GM19324 (cell line): ENCODE measurements around the gene HOXD4.

Experiments
- ATAC-seq: cut with Tn5 transposase; IDR thresholded peaks from one replicate; pipeline ENCODE4 v1.9.1; 2021; ENCODE audit warnings: mild to moderate bottlenecking, moderate library complexity; ENCODE audit not compliant: unreplicated experiment, low FRiP score

Gene HOXD4

DNA sequence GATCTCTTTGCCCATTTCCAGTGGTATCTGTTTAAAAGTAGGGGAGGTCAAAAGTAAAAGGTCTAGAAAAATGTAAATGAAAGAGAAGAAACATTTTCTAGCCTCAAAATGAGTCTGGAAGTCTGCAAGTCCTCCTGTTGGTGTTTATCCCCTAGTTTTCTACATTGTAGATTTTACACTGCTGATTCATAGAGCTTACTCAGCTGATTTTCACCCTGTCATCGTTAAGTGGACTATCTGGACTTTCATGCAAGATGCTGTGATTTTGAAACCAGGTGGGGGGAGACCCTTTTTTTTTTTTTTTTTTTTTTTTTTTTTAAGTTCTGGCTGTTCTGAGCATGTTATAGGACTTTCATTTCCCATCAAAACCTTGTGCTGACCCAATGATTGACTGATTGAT, 16.0 kb downstream of the HOXD4 start:
- ATAC-seq: no peak

DNA sequence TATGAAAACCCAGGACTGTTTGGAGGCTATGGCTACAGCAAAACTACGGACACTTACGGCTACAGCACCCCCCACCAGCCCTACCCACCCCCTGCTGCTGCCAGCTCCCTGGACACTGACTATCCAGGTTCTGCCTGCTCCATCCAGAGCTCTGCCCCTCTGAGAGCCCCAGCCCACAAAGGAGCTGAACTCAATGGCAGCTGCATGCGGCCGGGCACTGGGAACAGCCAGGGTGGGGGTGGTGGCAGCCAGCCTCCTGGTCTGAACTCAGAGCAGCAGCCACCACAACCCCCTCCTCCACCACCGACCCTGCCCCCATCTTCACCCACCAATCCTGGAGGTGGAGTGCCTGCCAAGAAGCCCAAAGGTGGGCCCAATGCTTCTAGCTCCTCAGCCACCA, 17.8 kb downstream of the HOXD4 start:
- ATAC-seq: no peak

DNA sequence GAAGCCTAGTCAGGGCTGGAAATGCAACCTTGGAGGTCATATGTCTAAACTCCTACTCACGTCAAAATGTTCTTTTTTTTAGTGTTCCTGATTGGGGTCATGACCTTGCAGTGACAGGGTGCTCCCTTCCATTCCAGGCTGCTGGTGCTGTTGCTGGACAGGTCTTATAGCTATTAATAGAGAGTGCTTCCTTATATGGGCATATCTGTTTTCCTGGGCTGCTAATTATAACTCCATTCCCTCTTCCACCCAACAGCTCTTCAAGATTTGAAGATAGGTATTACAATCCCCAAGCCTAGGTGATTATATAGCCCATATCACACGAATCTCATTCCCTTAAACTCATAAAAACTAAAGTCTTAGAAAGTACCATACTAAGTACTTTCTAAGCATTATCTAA, 18.4 kb downstream of the HOXD4 start:
- ATAC-seq: no peak

DNA sequence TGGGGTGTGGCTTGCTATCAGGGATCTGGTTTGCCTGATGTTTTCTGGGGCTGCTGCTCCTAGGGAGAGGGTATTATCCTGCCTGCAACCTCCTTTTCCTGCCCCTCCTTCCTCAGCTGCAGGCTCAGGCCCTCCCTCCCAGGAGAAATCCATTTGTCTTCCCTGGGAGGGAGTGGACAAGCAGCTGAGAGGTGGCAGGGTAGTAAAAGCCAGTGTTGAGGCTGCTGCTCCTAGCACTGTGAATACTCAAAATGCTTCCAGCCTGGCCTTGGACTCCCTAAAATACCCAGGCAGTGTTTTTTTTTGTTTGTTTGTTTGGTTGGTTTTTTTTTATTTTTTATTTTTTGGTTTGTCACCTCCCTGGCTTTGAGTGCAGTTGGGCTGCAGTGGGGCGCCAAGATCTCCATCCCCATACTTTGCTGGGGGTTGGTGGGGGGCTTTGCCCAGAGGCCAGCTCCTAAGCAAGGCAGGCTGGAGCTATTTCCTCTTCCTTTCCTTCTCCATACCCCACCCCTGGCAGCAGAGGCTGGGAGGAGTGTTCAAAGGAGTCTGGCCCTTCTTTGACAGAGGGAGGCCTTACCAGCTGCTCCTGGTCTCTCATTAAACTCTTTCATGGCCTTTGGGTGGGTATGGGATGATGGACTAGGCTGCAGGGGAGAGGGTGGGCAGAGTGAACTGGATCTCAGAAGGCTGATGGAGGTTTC, 19.4 kb downstream of the HOXD4 start:
- ATAC-seq: no peak

DNA sequence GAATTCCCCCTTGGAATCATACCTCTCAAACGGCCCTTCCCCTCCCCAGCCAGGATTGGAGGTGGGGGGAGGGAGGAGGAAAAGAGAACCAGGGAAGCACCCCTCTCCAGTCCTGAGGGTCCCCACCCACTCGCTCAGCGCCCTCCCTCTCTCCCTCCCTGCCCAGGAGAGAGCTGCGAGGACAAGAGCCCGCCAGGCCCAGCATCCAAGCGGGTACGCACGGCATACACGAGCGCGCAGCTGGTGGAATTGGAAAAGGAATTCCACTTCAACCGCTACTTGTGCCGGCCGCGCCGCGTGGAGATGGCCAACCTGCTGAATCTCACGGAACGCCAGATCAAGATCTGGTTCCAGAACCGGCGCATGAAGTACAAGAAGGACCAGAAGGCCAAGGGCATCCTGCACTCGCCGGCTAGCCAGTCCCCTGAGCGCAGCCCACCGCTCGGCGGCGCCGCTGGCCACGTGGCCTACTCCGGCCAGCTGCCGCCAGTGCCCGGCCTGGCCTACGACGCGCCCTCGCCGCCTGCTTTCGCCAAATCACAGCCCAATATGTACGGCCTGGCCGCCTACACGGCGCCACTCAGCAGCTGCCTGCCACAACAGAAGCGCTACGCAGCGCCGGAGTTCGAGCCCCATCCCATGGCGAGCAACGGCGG, 20.1 kb downstream of the HOXD4 start:
- no peak for ATAC-seq

DNA sequence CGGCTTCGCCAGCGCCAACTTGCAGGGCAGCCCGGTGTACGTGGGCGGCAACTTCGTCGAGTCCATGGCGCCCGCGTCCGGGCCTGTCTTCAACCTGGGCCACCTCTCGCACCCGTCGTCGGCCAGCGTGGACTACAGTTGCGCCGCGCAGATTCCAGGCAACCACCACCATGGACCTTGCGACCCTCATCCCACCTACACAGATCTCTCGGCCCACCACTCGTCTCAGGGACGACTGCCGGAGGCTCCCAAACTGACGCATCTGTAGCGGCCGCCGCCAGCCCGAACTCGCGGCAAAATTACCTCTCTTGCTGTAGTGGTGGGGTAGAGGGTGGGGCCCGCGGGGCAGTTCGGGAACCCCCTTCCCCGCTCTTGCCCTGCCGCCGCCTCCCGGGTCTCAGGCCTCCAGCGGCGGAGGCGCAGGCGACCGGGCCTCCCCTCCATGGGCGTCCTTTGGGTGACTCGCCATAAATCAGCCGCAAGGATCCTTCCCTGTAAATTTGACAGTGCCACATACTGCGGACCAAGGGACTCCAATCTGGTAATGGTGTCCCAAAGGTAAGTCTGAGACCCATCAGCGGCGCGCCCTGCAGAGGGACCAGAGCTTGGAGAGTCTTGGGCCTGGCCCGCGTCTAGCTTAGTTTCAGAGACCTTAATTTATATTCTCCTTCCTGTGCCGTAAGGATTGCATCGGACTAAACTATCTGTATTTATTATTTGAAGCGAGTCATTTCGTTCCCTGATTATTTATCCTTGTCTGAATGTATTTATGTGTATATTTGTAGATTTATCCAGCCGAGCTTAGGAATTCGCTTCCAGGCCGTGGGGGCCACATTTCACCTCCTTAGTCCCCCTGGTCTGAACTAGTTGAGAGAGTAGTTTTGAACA, 20.9 kb downstream of the HOXD4 start:
- no peak for ATAC-seq

DNA sequence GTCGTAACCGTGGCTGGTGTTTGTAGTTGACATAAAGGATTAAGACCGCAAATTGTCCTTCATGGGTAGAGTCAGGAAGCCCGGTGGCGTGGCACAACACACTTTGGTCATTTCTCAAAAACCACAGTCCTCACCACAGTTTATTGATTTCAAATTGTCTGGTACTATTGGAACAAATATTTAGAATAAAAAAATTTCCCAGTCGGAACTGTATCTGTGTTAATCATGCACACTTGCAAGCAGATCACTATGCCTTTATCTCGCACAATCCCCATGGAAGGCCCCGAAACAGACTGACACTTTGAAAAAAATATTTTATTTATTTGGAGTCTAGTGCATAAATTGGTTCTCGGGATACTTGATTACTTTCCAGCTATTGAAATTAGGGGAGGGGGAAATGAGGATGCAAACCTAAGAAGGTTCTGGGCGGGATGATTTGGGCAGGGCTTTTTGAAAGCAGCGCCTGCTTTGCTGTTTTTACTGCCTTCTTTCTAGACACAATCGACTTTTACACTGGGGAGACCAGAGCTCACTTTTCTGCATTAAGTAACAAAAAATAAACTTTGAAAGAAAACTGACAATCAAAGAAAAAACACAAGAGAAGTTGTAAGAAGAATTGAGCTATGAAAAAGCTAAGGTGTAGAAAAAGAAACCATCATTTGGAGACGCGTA, 21.7 kb downstream of the HOXD4 start:
- no peak for ATAC-seq

DNA sequence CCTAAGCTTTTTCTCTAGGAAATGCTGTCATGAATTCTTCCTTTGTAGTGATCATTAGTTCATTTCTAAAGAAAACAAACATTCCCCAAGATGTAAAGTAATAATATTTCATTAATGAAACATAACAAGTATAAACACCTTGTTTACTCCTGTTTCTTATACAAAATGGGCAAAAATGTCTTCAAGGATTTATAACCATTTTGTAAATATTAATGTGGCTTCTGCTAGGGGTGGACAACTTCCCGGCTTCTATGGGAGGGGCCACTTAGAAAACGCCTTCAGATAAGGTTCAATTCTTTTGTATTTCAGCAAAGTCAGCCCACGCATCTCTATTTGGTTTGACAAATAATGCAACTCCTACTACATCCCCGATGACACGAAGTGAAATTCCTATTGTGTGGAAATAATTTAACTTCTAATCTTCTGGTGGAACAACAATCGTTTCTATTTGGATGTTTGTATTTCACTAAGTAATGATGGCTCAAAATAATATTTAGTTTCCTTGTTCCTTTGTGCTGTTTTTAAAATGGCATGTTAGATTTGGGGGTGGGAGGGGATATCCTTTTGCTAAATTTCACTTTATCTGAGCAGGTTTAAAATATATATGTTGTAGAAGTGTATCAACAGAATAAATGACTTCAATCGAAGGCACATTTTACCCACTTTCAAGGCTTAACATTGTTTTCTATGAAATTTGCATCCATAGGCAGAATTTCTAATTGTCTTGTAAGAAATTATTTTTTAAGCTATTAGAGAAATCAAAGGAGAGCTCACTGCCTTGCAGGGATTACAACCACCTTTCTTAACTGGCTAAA, 22.4 kb downstream of the HOXD4 start:
- ATAC-seq: no peak

DNA sequence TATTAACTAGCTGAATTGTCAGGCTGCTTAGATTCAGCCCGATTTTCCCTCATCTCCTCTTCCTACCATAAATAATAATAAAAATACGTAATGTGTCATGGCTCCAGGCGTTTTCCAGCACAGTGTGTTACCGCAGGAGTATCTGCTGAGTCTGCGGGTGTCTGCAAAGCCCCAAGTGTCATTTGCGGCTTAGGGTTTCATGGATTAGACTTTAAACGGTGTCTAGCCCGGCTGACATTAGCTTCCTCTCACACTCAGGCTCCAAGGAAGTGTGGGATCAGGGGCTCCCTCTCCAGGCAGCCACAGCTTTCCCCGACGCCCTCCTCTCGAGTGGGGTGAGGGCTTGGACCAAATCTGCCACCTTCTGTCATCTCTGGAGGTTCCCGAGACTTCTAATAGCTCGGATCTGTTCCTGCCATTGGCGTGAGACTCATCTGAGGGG, 23.1 kb downstream of the HOXD4 start:
- no peak for ATAC-seq

DNA sequence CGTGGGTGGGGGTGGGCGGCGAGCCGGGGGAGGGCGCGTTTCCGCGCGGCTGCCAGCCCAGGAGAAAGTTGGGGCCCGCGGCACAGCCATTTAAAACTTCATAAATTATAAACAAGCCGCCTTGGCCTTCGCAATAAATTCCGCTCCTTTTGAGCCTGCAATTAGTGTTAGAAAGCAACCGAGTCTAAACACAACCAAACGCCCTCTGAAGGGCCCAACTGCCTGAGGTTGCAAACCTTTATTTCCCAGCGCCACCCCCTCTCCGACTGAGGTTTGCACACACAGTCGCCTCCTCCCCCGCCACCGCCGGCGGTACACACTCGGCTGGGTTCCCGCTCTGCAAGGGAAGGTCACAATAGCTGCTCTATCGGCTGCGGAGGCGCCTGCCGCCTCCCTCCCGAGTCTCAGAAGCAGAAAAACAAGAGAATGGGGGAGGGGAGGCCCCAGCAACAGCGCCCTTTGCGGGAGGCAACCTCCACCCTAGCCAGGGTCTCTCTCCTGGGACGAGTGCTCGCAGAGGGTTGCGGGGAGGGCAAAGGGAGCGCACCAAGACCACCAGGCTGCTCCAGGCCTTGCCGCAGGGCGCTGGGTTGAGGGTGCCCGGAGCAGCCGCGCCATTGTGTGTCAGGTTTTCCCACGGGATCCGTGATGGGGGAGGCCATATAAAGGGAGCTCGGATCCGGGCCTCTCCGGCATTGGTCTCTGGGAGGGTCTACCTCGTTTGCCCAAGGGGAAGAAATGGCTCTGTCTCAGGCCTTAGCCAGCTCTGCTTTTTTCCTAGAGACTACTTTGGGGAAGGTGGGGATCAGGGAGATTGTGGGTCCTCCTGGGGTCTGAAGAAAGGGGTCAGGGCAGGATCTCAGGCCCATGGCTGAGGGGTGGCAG, 23.7 kb downstream of the HOXD4 start:
- no peak for ATAC-seq

DNA sequence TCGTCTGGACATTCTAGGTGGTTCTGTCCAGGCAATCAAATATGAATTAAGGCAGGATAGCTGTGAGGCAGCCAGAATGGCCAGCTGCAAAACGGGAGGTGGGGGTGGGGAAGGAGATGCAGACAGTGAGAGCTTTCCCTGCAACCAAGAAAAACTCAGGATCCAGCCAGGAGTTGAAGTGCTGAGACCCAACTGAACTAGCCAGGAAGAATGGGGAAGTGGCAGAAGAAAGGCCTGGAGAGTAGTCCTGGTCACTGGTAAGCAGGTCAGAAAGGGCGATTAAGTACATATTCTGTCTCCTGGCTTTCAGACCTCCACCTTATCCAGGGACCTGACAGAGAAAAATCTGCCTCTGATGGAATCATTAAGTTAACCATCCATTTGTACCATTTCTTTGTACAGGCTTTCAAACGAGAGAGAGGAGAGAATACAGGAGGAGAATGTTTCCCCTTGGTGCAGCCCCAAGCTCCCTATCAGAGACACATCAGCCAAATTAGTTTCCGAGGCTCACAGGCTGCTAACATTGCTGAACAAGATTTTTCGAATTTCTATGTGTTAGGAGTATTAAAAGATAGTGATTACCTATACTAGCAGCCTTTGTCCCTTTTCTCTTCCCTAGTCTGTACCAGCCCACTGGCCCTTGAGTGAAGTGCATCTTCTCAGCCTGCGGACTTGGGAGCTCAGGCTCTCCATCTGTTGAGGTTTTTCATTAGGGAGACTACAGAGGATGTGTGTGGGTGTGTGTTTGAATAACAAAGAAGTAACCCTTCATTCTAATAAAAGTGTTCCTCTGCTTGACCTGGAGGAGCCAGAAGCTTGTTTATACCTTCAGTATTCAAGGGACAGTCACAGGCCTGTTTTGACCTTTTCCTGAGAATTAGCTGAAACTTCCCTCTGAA, 24.6 kb downstream of the HOXD4 start:
- no peak for ATAC-seq

DNA sequence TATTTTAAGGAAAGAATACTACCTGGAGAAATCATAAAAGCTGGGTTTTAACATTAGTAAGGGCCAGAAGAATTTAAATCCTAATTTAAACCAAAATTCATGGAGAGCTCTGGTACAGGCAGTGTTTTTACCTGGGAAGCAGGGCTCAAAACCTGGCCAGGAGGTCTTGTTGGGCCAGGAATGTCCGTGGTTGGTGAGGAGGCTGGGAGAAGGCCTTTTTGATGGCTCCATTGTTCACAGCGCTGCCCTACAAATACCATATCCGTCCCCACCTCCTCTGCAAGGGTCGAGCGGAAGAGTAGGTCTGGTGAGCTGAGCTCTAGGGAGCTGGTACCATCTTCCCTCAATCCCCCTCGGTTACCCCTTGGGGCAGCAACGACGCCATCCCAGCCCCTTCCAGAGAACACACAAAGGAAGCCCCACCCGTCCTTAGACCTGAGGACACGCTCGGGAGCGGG, 26.3 kb downstream of the HOXD4 start:
- ATAC-seq: no peak

DNA sequence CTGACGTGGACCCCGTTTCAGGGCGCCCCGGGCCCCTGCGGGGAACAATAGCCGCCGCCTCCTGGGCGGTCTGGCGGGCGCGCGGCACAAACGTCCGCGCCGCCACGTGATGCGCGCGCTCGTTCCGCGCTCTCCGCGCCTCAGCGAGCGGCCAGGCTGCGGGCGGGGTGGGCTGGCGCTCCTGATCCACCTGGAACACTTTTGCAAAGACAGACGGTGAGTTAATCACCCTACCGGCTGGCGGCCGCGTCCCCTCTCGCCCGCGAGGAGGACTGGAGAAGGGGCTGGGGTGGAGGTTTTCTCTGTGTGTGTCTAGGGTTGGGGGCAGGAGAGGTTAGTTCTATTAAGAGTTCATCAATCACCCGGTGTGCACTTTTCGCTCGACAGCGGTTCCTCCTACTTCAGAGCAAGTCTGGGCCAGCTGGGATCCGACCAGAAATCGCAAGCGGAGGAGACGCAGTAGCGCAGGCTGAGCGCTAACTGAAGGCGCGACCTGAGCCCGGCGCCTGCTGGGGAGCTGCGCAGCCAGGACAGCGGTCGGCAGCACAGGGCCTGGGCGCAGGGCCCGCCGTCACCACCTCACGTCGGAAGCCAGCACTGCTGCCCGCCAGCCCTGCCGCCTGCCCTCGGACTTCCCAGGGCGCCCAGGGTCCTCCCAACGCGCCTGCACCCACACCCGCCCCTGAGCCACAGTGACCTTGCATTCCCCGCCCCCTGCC, 26.8 kb downstream of the HOXD4 start:
- no peak for ATAC-seq

DNA sequence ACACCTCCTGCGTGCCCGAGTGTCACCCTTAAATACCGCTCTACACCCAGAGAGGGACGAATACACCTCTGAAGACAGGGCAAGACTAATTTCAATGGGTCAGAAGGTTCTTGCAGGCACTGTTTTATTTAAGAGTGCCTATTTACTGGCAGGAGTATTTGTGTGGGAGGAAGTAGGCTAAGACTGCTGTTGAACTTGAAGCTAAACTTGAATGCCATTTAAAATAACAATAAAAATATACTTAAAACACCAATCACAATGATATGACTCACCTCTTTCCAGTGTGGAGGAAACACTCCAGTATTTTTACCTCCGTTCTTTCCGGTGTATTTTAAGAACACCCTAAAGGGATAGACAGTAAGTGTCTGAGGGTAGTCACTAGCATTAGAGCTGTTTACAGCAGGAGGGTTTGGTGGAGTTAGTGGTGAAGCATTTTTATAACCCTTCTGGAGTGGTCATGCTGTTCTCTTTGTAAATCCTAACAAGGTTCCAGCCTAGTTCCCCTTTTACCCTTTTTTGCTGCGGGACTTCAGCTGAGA, 27.5 kb downstream of the HOXD4 start:
- ATAC-seq: no peak

DNA sequence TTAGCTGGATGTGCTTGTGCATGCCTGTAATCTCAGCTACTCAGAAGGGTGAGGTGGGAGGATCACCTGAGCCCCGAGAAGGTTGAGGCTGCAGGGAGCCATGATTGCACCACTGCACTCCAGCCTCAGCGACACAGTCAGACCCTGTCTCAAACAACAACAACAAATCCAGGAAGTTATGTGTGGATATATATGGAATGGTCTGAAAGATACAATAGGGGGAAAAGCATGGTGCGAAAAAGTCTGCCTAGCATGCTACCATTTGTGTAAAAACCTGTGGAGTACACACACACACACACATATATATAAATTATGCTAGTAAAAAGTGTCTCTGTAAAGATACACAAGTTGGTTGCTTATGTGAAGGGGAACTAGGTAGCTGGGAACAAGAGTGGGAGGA, 30.2 kb downstream of the HOXD4 start:
- no peak for ATAC-seq

DNA sequence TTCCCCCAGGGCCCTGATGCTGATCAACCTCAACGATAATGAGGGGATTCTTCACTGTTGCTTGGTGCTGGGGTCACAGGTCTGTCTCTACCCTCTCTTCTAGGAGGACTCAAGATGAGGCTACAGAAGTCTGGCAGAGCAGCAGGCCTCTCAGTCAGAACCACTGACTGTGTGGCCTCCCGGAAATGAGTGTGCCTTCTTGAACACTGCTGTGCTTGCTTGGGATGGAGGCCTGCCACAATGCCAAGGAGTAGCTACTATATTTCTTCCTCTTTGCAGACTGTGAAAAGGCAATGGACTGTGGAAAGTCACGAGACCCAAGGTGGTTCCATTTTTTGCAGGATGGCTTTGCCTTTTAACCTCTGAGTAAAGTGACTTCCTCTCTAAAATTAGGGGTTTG, 31.3 kb downstream of the HOXD4 start:
- no peak for ATAC-seq

DNA sequence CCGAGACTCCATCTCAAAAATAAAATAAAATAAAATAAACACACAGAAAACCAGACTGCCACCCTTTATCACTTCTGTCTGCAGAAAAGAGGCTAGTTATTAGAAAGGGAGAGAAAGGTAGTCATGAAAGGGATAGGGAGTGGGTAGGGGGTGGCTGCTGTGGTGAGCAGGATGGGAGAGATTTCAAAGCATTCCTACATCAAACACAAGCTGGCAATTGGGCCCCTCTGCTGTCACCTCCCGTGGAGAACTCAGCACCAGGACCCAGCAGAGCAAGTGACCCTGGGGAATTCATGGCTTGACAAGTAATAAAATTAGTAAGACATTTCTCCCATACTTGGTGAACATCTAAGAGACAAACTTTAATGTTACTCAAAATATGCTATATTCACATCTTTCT, 33.4 kb downstream of the HOXD4 start:
- ATAC-seq: no peak
